HuH-7.5 (cell line): ENCODE results near the gene DDX25.
"Not testable (repeated sequence)": the region's sequence is repeated elsewhere in the genome, so short reads cannot be mapped to it uniquely, and the experiment has no call there.

Experiments
- DNase-seq: peaks from one replicate; pipeline ENCODE4 v3.0.0; 2011; ENCODE audit warnings: low spot score

The DDX25 gene

DNA sequence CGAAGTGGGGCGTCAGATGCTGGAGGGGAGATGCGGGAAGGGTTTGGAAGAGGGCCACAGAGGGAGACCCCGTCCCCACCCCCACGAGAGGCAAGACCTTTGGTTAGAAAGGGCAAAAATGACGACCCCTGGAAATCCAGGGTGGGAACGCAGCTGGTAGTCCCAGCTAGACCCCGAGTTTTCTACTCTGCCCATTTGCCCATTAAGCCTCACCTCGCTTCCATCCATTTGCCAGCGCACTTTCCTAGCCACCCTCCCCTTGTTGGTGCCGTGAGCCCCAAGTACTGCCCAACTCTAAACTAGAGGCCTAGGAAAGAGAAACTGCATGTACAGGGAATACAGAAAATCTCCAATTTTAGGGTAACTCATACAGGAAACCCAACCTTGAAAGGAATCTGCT lies 370 bp downstream of the DDX25 start:
- no peak for DNase-seq

DNA sequence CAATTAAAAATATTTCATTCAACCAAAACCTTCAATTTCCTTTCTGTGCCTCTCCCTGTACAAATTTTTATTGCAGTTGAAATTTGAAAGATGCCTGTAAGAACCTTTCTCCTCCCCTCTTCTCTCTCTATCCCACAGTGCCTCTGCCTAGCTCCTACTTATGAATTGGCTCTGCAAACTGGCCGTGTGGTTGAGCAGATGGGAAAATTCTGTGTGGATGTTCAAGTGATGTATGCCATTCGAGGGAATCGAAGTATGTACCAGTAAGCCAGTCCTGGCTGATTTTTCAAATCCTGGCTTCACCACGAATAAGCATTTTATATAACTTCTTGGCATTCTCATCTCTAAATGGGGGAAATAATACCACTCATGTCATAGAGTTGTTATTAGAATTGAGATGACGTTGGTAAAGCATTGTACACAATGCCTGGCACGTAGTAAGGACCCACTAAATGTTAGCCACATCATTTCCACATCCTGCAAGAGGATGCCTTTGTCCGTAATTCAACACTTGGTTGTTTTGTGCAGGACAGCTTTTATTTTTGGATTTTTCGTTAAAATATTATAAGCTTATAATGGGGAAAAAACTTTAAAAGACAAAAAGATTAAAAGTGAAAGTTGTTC lies 6.0 kb downstream of the DDX25 start:
- DNase-seq = no peak

DNA sequence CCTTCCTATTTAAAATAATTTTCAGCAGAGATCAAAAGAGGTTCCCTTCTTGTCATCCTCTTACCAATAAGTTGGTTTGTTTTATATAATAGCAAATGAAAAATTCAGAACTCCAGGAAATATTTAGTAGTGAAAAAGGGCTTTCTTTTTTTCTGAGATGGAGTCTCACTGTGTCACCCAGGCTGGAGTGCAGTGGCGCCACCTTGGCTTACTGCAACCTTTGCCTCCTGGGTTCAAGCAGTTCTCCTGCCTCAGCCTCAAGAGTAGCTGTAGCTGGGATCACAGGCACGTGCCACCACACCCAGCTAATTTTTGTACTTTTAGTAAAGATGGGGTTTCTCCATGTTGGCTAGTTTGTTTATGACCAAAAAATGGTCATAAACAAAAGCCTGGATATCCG lies 10.3 kb downstream of the DDX25 start:
- DNase-seq = not testable (repeated sequence)

DNA sequence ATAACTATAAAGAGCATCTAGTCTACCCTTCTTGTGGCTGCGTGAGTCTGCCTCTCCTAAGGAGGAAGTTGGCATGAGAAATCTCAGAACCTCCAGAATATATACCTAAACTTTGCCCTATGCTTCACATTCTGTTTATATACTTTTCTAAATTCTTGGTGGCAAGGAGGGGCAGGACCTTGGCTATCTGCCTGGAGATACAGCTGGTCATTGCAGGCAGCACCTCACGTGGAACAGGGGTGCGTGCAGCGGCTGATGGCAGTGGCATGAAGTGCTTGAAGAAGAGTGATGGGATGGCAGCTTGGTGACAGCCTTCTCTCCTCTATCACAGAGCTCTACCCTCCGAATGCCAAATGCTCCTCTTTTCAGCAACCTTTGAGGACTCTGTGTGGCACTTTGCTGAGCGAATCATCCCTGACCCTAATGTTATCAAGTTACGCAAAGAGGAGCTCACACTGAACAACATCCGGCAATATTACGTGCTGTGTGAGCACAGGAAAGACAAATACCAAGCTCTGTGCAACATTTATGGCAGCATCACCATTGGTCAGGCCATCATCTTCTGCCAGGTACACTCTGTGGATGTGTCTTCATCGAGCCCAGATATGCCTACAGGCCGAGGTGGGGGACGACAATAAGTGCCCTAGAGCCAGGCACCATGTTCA lies 12.5 kb downstream of the DDX25 start:
- no peak for DNase-seq

GRCh38 chr11:125918140-125918840 lies 14.0 kb downstream of the DDX25 start:
- no peak for DNase-seq

DNA sequence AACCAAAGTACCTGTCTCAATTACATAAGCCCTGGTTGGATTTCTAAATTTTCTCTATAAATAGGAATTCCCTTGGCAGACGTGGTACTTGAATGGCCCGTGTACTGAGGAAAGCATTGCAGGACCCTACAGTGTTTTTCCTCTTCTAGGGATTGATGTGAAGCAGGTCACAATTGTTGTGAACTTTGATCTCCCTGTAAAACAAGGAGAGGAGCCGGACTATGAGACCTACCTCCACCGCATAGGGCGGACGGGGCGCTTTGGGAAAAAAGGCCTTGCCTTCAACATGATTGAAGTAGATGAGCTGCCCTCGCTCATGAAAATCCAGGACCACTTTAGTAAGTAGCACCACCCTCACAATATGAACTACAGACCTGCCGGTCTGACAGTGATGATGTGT lies 16.7 kb downstream of the DDX25 start:
- no peak for DNase-seq

GRCh38 chr11:125922156-125922555 lies 17.8 kb downstream of the DDX25 start:
- DNase-seq = no peak

DNA sequence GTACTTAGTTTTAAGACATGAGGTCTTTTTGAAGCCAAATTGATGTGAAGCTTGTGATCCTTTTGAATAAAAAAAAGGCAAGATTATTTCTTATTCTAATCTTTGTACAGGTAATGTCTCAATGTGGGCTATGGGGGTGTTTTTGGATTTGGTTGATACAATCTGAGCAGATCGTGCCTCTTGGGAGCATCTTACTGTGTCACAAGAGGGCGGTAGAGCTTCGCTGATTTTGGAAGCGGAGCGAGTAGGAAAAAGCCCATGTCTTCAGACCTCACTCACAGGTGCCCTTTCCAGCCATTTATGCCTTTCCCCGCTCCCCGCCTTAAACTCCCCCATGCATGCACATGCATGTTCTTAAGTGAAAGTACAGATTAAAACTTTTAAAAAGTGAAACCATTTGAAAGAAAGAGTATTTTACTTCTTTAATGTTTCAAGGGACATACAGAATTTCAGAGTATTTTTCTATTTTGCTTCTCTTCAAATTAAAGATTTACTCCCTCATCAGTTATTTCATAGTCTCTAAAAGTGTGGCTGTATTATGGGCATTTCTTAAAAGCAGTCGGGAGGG lies 18.8 kb downstream of the DDX25 start:
- DNase-seq = peak; percentile 43

DNA sequence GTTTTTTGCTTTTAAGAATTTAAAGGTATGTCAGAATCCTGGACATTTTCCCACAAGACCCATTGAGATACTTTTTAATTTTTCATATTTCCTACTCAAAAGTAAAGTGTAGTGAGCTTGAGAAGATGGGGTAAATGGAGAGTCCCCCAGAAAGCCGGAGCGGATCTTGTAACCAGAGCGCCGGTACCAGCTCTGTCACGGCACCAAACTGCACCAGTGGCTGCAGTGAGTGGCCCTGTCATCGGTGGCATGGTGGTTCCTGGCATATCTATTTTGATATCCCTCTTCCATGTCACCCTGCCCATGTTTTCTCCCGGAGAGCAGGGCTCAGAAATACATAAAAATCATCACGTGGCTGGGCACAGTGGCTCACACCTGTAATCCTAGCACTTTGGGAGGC lies 19.3 kb downstream of the DDX25 start:
- DNase-seq = no peak

- no peak for DNase-seq
Measured at GRCh38 chr11:125924384-125925007, 20.2 kb downstream of the DDX25 start.

DNA sequence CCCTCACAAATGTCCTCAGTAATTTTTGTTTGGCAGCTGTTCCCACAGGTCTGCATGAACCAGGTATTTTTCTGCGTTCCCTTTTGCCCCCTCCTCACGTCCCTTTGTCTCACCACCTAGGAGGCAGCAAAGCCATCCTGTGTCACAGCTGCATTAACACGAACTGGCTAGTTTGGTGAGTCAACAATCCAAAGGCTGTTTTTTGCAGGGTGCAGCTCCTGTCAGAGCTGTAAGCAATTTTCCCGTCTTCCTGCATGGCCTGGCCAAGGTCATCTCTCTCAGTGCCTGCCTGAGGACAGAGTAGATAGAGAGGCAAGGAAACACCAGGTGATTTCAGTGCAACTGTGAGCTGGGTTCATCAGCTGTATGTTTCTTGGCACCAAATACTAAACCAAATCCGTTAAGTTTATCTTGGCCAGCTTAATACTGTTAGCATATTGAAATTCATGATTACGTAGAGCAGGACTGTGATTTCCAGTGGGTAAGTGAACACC lies 21.0 kb downstream of the DDX25 start:
- DNase-seq = no peak

- DNase-seq = no peak
Measured at GRCh38 chr11:125925804-125926203, 21.5 kb downstream of the DDX25 start.

DNA sequence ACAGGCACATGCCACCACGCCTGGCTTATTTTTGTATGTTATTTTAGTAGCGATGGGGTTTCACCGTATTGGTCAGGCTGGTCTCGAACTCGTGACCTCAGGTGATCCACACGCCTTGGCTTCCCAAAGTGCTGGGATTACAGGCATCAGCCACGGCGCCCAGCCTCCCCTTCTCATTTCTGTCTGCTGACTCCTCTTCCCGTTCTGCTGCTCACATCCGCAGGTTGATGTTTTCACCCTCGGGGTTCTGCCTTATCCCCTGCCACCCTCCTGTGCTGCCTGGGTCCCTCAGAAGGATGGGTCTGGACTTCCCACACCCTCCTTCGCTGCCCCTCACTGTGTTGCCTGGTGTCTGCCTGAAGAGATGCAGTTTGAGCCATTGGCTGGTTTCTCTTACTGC lies 22.4 kb downstream of the DDX25 start:
- no peak for DNase-seq

DNA sequence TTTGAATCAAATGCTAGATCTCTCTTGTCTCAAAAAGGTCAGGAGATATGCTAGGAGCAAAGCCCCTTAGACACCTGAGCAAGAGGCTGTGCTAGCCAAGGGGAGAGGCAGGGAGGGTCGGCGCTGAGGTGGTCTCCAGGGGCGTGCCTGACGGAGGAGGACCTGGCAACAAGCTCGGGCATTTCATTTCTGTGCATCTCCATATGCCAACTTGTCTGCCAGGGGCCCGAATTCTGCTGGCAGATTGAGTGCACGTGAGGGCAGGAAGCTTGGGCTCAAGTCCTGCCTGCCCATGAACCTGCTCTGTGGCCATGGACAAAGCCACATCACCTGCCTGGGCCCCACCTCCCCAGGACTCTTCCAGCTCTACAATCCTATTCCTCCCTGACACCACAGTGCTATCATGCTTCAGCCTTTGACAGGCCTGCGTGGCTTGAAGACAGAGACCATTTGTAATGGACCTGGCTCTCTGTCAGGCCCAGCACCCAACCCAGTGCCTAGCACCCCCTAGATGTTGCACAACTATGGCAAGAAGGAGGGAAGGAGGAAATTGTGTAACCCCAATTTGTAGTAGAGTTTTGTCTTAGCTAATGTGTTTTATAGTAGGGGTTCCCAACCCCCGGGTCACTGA lies 25.3 kb downstream of the DDX25 start:
- no peak for DNase-seq

DNA sequence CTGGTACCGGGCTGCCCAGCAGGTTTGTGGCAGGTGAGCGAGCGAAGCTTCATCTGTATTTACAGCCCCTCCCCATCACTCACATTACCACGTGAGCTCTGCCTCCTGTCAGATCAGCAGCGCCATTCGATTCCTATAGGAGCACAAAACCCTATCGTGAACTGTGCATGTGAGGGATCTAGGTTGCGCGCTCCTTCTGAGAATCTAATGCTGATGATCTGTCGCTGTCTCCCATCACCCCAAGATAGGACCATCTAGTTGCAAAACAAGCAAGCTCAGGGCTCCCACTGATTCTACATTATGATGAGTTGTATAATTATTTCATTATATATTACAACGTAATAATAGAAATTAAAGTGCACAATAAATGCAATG lies 25.8 kb downstream of the DDX25 start:
- no peak for DNase-seq

DNA sequence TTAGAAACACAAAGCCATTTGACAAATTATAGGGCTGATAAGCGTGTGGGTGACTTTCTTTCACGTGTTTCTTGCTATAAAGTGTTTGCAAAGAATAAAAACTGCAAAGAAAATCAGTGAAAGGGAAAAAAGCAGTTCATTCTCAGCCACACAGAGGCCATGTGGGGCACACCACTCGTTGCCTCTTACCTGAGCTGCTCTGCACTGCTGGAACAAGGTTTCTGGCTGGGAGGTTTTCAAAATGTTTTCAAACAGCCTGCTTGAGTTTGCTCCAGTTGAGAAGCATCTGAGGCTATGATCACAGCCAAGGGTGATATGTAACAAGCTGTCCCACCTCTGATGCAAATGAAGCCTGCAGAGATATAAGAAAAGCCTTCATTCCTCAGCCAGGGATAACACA lies 26.8 kb downstream of the DDX25 start:
- no peak for DNase-seq

GRCh38 chr11:125931668-125932067 lies 27.4 kb downstream of the DDX25 start:
- no peak for DNase-seq

DNA sequence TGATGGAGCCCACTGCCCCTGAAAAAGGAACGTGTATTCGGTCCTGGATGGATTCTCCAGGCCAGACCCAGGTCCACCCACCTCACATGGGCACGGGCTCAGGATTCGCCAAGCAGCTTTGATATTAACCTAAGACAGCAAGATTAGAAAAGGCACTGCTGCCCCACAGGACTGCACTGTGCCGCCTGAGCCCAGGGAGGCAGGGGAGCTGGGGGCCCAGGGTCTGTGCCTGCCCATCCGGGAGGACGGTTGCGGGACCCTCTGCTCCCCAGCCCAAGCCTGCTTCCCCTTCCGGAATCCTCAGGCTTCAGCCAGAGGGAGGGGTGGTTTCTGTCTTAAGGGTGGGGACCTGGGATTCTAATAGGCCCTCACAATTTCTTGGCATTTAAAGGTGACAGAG lies 28.0 kb downstream of the DDX25 start:
- DNase-seq = no peak

DNA sequence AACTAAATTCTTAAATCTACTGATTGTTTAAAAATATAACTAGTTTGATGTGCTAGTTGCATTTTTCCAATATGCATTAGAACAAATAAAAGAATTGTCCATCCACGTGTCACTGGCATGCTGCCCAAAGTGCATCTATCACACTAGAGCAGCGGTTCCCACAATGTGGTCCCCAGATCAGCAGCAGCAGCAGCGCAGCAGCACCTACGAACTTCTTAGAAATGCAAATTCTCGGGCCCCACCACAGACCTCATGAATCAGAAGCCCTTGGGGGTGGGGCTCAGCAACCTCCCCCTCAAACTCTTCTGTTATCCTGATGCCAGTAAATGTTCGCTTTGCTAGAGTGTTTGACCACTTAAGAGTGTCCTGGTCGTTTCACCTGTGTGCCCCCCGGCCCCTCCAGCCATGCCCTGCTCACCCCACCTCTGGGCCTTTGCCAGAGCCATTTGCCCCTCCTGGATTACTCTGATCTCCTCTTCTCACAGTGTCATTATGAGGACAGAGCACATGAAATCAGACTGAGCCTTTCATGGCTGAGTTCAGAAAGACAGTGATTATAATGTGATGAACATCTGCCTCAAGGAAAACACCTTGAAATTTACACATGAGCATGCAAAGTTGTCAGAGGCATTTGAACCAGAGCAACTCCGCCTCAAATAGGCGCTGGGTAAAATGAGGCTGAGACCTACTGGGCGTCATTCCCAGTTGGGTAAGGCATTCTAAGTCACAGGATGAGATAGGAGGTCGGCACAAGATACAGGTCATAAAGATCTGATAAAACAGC lies 28.9 kb downstream of the DDX25 start:
- DNase-seq = no peak

- no peak for DNase-seq
Measured at GRCh38 chr11:125934473-125934872, 30.2 kb downstream of the DDX25 start.

DNA sequence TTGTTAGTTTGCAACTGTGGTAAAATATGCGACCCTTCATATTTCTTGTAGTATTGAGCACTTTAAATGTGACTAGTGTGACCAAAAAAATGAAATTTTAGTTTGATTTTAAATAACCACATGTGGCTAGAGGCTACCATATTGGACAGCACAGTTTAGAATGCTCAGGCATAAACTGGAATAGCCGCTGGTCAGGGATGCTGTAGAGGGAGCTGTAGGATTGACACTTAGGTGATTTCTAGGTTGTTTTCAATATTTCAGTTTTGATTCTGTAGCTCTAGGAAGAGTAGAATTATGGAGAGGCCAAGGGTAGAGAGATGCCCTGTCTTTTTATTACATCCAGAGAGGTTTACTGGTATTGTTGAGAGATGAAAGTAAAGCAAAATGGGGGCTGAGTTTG lies 30.7 kb downstream of the DDX25 start:
- no peak for DNase-seq
